Posterior vena cava (tissue), 2 donors: ENCODE data around the gene F7. TPM values are rescaled to one million over a fixed set of nuclear protein-coding genes. Genes with fewer than 3 reads are reported as not detected.
A peak's percentile ranks its signal among the peaks of the same experiment; 100 is the strongest.

Experiments used
- DNase-seq: peaks from one replicate; pipeline ENCODE4 v3.0.0-alpha.2; 2020; ENCODE audit warnings: low spot score
- intact Hi-C, 2 donors: fragments of 100-400 bp; cut with DNase I; formaldehyde crosslinking; loops; one replicate each; pipeline versions ENCODE4 v1.14.1 to v1.14.2; 2022 to 2023
- total RNA-seq, 2 donors: library from RNA; stranded (reverse); fragmentation: NEBNext Ultra II Directional; extraction: Animal tissue kit (Norgen Biotek cat#: 25700); gene quantifications; one replicate each; pipeline ENCODE4 v1.2.1, GENCODE V29; 2021
- donor health status: DM: yes; HTN: yes; CAD: no.
- donor health status: DM: yes; HTN: yes; CAD: no.

Gene F7
- total RNA-seq, 2 donors from 2014 or later, result 0.10 TPM; not detected in 1

GRCh38 chr13:113145496-113145895, 39.9 kb downstream of the F7 start:
- intact Hi-C loops, result no loop called here
- DNase-seq, result no peak

DNA sequence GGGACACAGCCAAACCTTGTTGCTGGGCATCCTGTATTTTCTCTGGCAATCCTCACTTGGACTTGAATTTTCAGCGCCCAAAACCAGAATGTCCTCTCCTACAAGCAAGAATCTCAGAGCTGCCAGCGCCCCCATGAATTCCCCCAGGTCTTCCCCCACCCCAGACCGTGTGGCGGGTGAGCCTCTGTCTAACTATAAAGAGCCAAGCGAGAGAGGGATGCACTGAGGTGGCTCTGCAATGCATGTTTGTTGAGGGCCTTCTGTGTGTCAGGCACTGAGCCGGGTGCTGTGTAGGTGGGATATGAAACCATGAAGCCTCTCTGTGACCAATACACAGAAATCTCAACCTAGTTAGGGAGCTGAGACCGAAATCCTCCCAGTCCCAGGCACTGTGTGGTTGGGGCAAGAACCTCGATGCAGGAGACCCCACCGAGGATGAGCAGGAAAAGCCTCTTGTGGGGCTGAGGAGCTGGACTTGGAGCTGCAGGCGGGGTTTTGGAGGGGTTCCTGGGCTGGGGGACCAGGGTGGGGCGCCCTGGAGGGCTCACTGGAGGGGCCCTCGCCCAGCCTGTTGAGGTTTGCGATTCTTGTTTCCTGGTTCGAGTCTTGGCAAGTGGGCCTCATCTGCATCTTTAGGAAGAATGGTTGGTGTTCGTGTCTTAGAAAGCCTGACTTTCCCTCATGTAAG, 40.5 kb downstream of the F7 start:
- intact Hi-C loops, result no loop called here
- DNase-seq, result peak; percentile 46

DNA sequence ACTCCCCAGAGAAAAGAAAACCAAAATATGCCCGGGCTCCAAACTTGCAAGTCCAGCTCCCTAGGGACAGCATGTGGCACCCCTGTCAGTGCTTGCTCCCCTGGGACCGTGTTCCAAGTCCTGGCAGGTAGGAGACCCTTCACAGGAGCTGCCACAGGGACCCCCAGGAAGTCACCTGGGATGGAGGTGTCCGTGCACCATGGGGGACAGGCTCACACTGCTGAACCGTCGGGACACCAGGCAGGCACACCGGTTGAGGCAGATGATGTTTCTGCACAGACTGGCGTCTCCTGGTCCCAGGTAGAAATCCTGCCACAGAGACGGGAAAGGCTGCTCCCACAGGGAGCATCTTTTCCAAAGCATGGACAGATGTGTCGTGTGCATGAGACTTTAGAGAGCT, 41.2 kb downstream of the F7 start:
- intact Hi-C loops, result no loop called here
- peak; percentile 37 for DNase-seq

DNA sequence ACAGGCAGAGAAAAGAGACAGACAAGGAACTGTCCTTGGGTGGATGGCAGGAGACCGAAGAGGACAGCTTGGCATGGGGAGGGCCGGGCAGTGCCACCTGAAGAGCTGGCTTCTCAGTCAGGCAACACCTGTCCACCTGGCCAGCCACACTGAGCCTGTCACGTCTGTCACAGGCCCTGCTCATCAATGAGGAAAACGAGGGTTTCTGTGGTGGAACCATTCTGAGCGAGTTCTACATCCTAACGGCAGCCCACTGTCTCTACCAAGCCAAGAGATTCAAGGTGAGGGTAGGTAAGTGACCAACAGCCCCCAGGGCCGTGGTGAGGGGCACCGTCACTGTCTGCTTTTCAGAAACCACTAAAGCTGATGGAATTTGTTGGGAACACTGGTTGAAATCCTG, 41.6 kb downstream of the F7 start:
- intact Hi-C loops, result no loop called here
- DNase-seq, result peak; percentile 45

GRCh38 chr13:113148407-113148806, 42.8 kb downstream of the F7 start:
- intact Hi-C loops, result no loop called here
- peak; percentile 51 for DNase-seq

- DNase-seq, result peak; percentile 75
- intact Hi-C loops, result no loop called here
Observed at GRCh38 chr13:113148940-113149503, 43.4 kb downstream of the F7 start.

- DNase-seq, result no peak
- intact Hi-C loops, result no loop called here
Observed at GRCh38 chr13:113149711-113150549, 44.3 kb downstream of the F7 start.

DNA sequence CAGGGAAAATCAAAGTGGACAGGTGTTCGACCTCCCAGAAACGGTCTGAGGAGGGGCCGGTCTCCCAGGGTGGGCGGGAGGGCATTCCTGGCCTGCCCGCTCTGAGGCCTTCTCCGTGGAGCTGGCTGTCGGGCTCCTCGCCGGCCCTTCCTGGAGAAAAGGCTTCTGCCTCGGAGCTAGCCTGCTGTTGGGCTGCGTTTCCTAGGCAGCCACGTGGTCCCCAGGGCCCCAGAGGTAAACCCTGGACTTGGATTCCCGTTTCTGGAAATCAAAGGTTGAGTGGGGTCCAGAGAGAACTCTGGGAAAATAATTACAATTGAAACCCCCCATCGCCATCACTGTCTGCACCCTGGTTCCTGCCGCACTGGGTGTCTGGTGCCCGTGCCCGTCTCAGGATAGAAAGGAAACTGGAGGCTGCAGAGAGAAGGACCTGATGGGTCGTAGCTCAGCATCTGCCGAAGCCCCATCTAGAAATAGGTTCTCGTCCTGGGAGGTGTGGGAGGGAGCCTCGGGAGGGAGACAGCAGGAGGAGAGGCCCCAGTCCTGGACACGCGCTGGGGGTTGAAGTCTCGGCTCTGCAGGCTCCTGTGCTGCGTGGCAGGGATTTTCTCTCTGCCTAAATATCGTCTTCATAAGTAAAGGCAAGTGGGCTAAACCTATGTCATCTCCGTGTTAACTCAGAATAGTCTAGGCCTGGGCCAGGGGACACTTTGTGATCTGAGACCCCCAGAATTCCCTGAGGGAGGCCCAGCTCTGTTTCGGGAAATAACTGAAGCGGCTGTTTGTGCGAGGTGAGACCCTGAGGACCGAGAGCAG, 45.2 kb downstream of the F7 start:
- intact Hi-C loops, result no loop called here
- DNase-seq, result no peak

DNA sequence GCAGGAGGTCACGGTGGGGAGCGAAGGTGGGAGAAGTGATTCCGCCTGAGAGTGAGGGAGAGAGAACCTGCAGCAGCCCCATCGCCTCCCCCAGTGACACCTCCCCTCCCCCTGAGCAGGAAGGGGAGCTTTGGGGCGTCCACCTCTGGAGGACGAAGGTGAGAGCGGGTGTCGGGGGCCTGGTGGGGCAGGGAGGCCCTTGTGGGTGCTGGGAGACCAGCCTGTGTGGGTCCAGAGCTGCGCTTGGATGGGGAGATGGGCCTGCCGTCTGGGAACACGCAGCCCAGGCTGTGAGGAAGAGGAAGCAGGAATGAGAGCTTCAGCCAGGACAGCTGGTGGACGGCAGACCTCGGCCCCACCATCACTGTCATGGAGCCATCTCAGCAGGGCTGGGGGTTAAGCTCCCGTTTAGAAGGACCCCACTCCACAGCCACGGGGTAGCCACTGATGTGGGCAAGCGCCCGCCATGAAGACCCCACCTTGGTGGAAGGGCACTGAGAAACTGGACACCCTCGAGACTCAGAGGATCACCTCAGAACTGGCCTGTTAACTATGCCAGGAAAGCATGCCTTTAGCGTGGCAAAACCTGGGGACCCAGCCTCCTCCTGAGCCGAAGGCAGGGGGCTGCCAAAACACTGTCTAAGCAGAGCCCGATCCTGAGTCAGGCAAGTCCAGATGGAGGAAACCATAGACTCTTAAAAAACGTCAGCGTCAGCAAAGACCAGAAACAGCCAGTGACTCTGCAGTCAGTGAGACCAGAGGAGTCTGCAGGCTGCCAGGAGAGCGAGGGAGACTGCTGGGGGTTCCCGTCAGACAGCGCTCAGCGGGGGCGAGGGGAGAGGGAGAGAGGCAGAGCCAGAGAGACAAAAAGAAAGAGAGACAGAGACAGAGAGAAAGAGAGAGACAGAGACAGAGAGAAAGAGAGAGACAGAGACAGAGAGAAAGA, 46.4 kb downstream of the F7 start:
- no peak for DNase-seq
- intact Hi-C loops, result no loop called here

GRCh38 chr13:113152691-113152983, 47.0 kb downstream of the F7 start:
- DNase-seq, result no peak
- intact Hi-C loops, result no loop called here

- DNase-seq, result peak; percentile 89
- intact Hi-C loops, result no loop called here
Observed at GRCh38 chr13:113152984-113153809, 47.6 kb downstream of the F7 start.

- intact Hi-C loops, result no loop called here
- DNase-seq, result peak; percentile 94
Observed at GRCh38 chr13:113153810-113154748, 48.5 kb downstream of the F7 start.

GRCh38 chr13:113155201-113155600, 49.6 kb downstream of the F7 start:
- intact Hi-C loops, result no loop called here
- no peak for DNase-seq

DNA sequence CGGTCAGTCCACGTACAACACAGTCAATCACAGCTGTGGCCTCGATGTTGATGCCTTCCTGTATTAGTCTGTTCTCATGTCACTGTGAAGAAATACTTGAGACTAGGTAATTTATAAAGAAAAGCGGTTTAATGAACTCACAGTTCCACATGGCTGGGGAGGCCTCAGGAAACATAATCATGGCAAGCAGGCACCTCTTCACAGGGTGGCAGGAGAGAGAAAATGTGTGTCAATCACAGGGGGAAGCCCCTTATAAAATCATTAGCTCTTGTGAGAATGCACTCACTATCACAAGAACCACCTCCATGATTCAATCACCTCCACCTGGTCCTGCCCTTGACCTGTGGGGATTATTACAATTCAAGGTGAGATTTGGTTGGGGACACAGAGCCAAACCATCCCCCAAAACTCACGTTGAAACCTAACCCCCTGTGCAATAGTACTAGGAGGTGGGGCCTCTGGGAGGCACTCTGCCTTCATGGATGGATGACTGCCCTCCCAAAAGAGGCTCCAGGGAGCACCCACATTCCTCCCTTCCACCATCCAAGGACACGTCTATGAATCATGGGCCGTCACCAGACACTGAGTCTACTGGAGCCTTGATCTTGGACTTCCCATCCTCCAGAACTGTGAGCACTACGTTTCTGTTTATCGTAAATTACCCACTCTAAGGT, 50.5 kb downstream of the F7 start:
- DNase-seq, result no peak
- intact Hi-C loops, result no loop called here

DNA sequence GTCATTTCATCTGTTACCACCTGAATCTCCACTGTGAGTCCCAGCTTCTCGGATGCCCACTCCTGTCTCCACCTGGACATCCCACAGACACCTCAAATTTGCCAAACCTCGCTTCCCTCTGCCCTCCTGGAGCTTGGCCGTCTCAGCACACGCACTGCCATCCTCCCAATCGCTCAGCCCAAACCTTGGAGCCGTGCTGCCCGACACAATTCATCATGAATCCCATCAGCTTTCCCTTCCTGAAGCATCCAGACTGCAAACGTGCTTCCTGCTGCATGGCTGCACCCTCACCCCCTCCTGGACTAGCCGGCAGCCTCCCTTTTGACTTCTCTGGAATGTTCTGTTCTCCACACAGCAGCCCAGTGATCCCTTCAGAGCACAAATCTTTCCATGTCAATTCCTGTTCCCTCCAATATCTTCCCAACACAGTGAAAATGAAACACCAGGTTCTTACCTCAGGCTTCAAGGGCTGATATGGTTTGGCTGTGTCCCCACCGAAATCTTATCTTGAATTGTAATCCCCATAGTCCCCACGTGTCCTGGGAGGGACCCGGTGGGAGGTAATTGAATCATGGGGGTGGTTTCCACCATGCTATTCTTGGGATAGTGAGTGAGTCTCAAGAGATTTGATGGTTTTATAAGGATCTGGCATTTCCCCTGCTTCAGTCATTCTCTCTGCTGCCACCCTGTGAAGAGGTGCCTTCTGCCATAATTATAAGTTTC, 51.8 kb downstream of the F7 start:
- DNase-seq, result no peak
- intact Hi-C loops, result no loop called here
